Thyroid gland (tissue), 4 donors: ENCODE data around the gene RFX7.

Experiments
- POLR2A ChIP-seq, 2 donors: fragments of 450-650 bp; IDR thresholded peaks; one replicate each; pipeline ENCODE4 v1.6.1; 2017; ENCODE audit warnings: antibody characterized with exemption in 2 of 2, mild to moderate bottlenecking in 2 of 2, moderate library complexity in 1 of 2
- TF ChIP-seq, protein P1 (sequence below), 6 experiments: fragments of 200-600 bp in 3 of 6; fragments of 450-650 bp in 3 of 6; sonication (generic) in 3 of 6; IDR thresholded peaks; one replicate each; pipeline ENCODE4 v1.5.1; 2016 to 2019; ENCODE audit warnings: antibody characterized with exemption in 6 of 6, mild to moderate bottlenecking in 2 of 6, inconsistent platforms in 1 of 6, moderate library complexity in 1 of 6

DNA sequence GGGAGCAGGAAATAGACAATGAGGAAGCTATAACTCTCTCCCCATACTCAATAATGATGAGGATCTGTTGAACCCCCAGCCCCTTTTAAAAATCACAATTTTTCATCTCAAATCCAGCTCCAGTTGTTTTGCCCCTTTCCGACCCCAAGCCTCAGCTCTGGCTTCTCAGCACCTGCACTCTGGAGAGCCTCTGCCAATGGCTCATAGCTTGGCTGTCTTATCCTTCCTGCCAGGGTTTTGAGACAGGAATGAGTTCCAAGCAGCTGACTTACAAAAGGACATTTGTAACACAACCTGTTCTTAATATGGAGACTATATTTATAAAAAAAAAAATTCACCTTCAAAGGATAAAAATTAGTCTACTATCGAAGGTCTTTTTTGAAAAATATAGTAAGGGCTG, 144.4 kb downstream of the RFX7 start:
- TF ChIP-seq, protein P1, sequence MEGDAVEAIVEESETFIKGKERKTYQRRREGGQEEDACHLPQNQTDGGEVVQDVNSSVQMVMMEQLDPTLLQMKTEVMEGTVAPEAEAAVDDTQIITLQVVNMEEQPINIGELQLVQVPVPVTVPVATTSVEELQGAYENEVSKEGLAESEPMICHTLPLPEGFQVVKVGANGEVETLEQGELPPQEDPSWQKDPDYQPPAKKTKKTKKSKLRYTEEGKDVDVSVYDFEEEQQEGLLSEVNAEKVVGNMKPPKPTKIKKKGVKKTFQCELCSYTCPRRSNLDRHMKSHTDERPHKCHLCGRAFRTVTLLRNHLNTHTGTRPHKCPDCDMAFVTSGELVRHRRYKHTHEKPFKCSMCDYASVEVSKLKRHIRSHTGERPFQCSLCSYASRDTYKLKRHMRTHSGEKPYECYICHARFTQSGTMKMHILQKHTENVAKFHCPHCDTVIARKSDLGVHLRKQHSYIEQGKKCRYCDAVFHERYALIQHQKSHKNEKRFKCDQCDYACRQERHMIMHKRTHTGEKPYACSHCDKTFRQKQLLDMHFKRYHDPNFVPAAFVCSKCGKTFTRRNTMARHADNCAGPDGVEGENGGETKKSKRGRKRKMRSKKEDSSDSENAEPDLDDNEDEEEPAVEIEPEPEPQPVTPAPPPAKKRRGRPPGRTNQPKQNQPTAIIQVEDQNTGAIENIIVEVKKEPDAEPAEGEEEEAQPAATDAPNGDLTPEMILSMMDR (IDR thresholded peaks at IDR 0.05), result no peak
- TF ChIP-seq POLR2A (IDR thresholded peaks at IDR 0.05), result no peak
